Natural killer cell treated with Interleukin-12 subunit alpha and Interleukin-12 subunit beta and Interleukin-15 and Interleukin-18, amount 100 ng/mL, for 72 hours (primary cell): Measurements from ENCODE around the gene ANO4. TPM values are rescaled to one million over a fixed set of nuclear protein-coding genes. Genes with fewer than 3 reads are reported as not detected.

Source experiments
- ATAC-seq, 2 donors: fragments of 150-1000 bp; cut with Tn5 transposase in 1 of 2; sonication (Bioruptor Pico), chemical (Tn5 transposase) in 1 of 2; 2 replicates each; pipeline ENCODE4 v1.10.0; 2021
- DNase-seq: peaks from one replicate; pipeline ENCODE4 v3.0.0; 2022; ENCODE audit warnings: low spot score
- H3K27ac Mint-ChIP-seq, 2 donors: 1 replicate in 1 of 2; 2 replicates in 1 of 2; pipeline ENCODE4 v1.8.0; 2022; ENCODE audit warnings: mixed read lengths in 2 of 2, mild to moderate bottlenecking in 1 of 2, moderate library complexity in 1 of 2
- H3K27me3 Mint-ChIP-seq, 2 donors: 1 replicate in 1 of 2; 2 replicates in 1 of 2; pipeline ENCODE4 v1.8.0; 2022; ENCODE audit warnings: mixed read lengths in 2 of 2
- H3K36me3 Mint-ChIP-seq: one replicate; pipeline ENCODE4 v1.8.0; 2022; ENCODE audit warnings: mixed read lengths
- H3K4me1 Mint-ChIP-seq, 2 donors: 1 replicate in 1 of 2; 2 replicates in 1 of 2; pipeline ENCODE4 v1.8.0; 2022; ENCODE audit warnings: low read depth in 2 of 2, mixed read lengths in 2 of 2, mild to moderate bottlenecking in 1 of 2
- H3K4me3 Mint-ChIP-seq: one replicate; pipeline ENCODE4 v1.8.0; 2022; ENCODE audit warnings: mixed read lengths
- H3K9me3 Mint-ChIP-seq: 2 replicates; pipeline ENCODE4 v1.8.0; 2022; ENCODE audit warnings: mixed read lengths
- total RNA-seq, 2 donors: library from RNA; stranded (reverse); gene quantifications; one replicate each; pipeline ENCODE4 v1.2.3, GENCODE V29; 2022

The ANO4 gene
- total RNA-seq, 2 donors from 2014 or later: not detected

DNA sequence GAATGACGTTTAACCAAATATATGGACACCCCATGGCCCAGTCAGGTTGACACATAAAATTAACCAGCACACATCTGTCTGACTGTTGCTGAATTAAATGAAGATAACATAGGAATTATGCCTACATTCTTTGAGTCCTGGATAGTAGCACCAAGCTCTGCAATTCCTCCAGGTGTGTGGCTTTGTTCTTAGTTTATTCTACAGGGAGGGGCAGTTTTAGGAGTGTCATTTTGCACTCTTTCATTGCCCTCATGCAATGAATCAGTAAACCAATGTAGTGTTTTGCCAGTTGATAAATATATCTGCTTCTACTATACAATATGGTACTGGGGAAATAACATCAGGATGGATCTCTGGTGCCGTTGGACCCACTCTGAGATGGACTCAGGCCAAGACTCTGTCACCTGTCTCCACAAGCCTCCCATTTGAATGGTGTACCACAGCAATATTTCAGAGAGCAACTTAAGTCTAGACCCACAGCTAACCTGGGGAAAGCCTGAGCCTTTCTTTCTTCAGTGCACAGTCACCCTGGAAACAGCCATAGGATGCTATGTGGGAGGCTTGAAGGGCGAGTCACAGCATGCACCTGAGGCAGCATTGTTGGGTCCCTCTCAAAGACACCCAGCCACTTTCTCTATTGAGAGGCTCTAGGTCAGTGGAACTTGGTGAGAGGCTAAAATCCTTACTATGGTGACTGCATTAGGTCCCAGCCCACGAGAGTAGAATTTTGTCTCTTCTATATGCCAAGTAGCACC is 73.2 kb downstream of the ANO4 start:
- H3K9me3 Mint-ChIP-seq: peaks cover 6% of the 10 kb centered on the region
- H3K4me1 Mint-ChIP-seq: no peaks in the 10 kb centered on the region
- no peak overlapping the region for H3K4me3 Mint-ChIP-seq
- ATAC-seq (no peak), DNase-seq (no peak)
- H3K27me3 Mint-ChIP-seq: no peaks in the 10 kb centered on the region
- no peaks in the 10 kb centered on the region for H3K36me3 Mint-ChIP-seq
- no peak overlapping the region for H3K27ac Mint-ChIP-seq

DNA sequence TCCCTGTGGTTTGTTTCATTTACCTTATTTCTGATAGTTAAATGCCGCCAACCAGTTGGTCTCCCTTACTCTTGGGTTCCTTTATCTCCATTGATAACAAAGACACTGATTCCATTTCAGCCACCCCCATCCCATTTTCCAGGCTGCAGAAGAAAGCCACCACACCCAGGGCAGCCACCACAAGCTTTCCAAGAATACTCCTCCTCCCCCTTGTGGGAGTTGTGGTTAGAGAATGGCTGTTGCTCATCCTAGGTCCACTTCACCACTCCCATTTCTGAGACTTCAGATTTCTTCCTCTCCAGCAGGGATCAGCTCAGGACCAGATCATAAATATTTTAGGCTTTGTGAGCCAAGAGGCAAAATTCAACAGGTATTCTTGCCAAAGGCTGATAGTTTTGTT is 73.9 kb downstream of the ANO4 start:
- DNase-seq (no peak), ATAC-seq (no peak)
- Mint-ChIP-seq H3K36me3 (no peaks in the 10 kb centered on the region), H3K9me3 (peaks cover 9% of the 10 kb centered on the region), H3K4me3 (no peak overlapping the region), H3K27ac (no peak overlapping the region), H3K4me1 (no peaks in the 10 kb centered on the region), H3K27me3 (no peaks in the 10 kb centered on the region)

DNA sequence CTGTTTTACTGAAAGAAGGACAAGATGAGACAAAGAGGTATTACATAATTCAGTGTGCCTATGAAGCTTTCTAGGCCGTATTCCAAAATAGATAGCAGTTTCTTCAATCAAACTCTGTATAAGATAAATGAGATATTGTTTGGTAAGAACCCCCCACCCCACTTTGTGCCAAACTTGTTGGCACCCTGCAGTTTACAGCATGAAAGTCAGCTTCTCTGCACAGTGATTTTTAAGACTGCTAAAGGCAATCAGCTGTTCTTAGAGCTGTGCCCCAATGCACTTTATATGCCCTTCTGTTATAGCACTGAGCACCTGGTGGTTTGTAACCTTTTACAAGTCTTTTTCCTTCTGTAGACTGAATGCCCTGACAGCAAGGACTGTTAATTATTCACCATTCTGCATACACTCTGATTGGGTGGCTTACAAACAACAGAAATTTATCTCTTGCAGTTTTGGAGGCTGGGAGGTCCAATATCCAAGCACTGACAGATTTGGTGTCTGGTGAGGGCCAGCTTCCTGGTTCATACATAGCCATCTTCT is 76.7 kb downstream of the ANO4 start:
- ATAC-seq (no peak), DNase-seq (no peak)
- H3K27ac Mint-ChIP-seq: no peak overlapping the region
- H3K4me1 Mint-ChIP-seq: no peaks in the 10 kb centered on the region
- no peaks in the 10 kb centered on the region for H3K36me3 Mint-ChIP-seq
- H3K9me3 Mint-ChIP-seq: peaks cover 15% of the 10 kb centered on the region
- no peak overlapping the region for H3K4me3 Mint-ChIP-seq
- no peaks in the 10 kb centered on the region for H3K27me3 Mint-ChIP-seq

DNA sequence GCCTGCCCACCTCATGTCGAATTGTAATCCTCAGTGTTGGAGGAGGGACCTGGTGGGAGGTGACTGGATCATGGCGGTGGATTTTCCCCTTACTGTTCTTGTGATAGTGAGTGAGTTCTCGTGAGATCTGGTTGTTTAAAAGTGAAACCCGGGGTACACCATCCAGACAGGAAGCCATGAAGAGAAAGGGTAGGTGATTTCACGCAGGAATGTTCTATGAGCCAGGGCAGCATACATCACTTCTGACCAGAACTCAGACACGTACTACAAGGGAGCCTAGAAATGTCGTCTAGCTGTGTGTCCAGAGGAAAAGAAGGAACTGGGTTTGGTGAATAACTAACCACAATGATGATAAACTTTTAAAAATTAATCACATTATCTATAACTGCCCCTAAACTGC is 80.6 kb downstream of the ANO4 start:
- H3K9me3 Mint-ChIP-seq: peaks cover 23% of the 10 kb centered on the region
- H3K4me1 Mint-ChIP-seq: no peaks in the 10 kb centered on the region
- H3K27ac Mint-ChIP-seq: no peak overlapping the region
- ATAC-seq (no peak), DNase-seq (no peak)
- H3K36me3 Mint-ChIP-seq: no peaks in the 10 kb centered on the region
- no peaks in the 10 kb centered on the region for H3K27me3 Mint-ChIP-seq
- H3K4me3 Mint-ChIP-seq: no peak overlapping the region

DNA sequence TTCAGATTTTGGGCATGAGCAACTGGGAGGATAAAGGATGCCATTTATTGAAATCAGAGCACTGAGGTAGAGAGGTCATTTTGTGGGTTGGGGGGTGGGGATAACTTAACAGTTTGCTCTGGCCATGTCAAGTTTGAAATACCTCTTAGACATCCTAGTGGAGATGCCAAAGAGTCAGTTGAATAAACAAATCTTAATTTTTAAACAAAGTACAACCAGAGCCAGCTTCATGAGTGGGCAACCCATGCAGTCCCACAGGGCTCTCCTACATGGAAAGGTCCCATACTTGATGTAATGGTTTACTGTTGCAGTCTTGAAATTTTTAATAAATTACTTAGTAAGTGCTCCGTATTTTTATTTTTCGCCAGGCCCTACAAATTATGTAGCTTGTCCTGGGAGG is 81.2 kb downstream of the ANO4 start:
- peaks cover 23% of the 10 kb centered on the region for H3K9me3 Mint-ChIP-seq
- no peak overlapping the region for H3K4me3 Mint-ChIP-seq
- H3K4me1 Mint-ChIP-seq: no peaks in the 10 kb centered on the region

DNA sequence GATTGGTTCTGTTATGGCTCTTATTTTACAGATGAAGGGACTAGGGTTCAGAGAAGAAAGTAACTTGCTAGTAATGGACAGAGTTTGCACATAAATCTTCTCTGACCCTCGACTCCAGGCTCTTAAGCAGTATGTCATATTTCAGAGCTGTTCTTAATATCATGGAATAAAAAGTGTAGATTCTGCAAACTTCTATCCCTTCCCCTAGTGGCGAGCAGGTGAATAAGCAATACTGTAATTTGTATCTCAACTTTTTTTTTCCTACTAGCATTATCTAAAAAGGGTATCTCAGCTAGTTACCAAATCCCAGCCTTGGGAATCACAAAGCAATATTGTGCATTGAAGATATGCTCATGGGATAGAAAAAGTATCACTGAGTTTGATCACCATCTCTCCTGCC is 83.2 kb downstream of the ANO4 start:
- no peak overlapping the region for H3K27ac Mint-ChIP-seq
- ATAC-seq (no peak), DNase-seq (no peak)
- H3K36me3 Mint-ChIP-seq: no peaks in the 10 kb centered on the region
- no peak overlapping the region for H3K4me3 Mint-ChIP-seq
- peaks cover 23% of the 10 kb centered on the region for H3K9me3 Mint-ChIP-seq
- no peaks in the 10 kb centered on the region for H3K4me1 Mint-ChIP-seq
- H3K27me3 Mint-ChIP-seq: no peaks in the 10 kb centered on the region

More for the DNA sequence above, 81.2 kb downstream of the ANO4 start:
- Mint-ChIP-seq H3K27me3 (no peaks in the 10 kb centered on the region), H3K36me3 (no peaks in the 10 kb centered on the region), H3K27ac (no peak overlapping the region)
- DNase-seq: no peak
- no peak for ATAC-seq

DNA sequence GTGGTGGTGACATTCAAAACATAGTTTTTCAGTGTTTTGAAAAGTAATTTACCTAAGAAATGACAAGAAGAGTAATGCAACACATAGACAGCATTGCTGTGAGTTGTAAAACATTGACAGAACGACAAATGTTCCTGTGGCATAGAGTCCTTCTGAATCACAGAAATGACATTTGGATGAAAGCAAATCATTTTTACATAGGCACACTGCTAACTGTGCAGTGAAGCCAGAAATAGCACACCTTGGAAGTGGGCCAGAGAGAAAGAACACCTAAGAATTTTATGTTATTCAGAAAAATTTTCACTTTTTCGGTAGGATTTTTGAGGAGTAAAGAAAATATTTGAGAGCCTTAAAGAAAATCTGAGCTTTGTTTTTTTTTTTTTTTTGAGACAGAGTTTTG is 100.6 kb downstream of the ANO4 start:
- Mint-ChIP-seq H3K9me3 (peaks cover 15% of the 10 kb centered on the region), H3K4me3 (no peak overlapping the region), H3K4me1 (no peaks in the 10 kb centered on the region), H3K27me3 (no peaks in the 10 kb centered on the region), H3K36me3 (no peaks in the 10 kb centered on the region), H3K27ac (no peak overlapping the region)
- DNase-seq (no peak), ATAC-seq (no peak)

DNA sequence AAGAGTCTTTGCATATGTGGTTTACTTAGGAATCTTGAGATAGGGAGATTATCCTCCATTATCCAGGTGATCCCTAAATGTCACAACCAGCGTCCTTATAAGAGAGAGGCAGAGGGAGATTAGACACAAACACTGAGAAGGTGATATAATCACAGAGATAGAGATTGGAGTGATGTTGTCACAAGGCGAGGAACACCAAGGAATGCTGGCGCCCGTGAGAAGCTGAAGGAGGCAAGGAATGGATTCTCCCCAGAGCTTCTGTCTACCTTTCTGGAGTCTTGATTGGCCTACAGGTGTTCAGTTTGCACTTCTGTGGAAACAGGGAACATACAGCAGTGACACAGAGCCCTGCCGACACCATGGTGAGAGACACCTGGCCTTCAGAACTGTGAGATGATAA is 101.6 kb downstream of the ANO4 start:
- ATAC-seq: no peak
- Mint-ChIP-seq H3K4me1 (no peaks in the 10 kb centered on the region), H3K36me3 (no peaks in the 10 kb centered on the region), H3K9me3 (peaks cover 13% of the 10 kb centered on the region), H3K4me3 (no peak overlapping the region), H3K27ac (no peak overlapping the region), H3K27me3 (no peaks in the 10 kb centered on the region)
- no peak for DNase-seq

DNA sequence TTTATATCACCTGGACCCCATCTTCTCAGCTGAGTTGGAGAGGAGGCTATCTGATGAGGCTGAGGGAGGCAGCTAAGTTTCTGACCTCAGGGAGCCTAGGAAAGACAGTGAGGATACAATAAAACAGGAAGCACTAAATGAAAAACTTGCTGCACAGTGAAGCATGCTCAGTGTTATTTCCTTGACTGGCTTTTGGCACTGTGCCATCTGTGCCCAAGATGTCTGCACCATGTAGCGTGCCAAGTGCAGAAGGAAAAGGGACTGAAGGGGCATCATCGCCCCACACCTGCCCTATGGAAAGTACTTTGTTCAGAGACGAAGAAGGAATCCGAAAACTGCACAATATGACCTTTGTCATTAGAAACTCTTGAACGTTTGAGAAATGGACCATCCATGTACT is 102.7 kb downstream of the ANO4 start:
- Mint-ChIP-seq H3K4me3 (no peak overlapping the region), H3K36me3 (no peaks in the 10 kb centered on the region), H3K4me1 (no peaks in the 10 kb centered on the region), H3K9me3 (peaks cover 10% of the 10 kb centered on the region), H3K27me3 (no peaks in the 10 kb centered on the region), H3K27ac (no peak overlapping the region)
- DNase-seq (no peak), ATAC-seq (no peak)

DNA sequence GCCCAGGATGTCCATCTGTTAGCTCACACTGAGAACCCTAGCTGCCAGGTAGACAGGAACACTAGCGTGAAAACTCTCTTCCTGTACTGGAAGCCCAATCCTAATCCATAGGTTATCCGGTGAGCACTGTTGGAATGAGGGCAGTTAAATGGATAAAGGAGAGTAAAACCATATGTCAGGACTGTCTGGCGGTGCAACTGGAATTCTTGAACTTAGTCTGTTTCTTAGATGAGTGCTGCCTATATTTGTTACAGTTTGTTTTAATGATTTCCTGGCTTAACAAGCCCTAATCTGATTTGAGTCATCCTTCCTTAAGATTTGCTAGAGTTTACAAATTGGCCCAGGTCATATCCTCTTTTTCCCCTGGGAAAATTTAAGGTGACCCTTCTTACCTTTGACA is 104.7 kb downstream of the ANO4 start:
- H3K4me1 Mint-ChIP-seq: no peaks in the 10 kb centered on the region

DNA sequence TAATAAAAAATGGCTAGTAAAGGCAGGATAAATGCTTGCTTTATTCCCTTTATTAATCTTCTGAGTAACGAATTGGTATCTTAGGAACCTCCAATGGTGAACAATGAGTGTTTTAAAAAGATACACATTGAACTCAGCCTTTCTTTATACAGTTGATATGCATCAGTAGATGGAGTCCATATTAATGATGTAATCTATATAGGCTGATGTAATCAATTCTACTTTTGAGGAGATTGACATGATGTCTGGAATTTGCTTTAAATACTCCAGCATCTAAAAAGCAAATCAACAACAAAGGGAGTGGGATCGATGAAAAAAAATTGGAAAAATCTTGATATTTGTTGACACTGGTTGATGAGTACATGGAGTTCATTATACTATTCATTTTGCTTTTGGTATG is 106.2 kb downstream of the ANO4 start:
- no peak for ATAC-seq

More for the DNA sequence above, 104.7 kb downstream of the ANO4 start:
- H3K9me3 Mint-ChIP-seq: peaks cover 16% of the 10 kb centered on the region
- no peak overlapping the region for H3K4me3 Mint-ChIP-seq
- no peak for DNase-seq
- ATAC-seq: no peak
- H3K36me3 Mint-ChIP-seq: no peaks in the 10 kb centered on the region
- H3K27me3 Mint-ChIP-seq: no peaks in the 10 kb centered on the region
- no peak overlapping the region for H3K27ac Mint-ChIP-seq

DNA sequence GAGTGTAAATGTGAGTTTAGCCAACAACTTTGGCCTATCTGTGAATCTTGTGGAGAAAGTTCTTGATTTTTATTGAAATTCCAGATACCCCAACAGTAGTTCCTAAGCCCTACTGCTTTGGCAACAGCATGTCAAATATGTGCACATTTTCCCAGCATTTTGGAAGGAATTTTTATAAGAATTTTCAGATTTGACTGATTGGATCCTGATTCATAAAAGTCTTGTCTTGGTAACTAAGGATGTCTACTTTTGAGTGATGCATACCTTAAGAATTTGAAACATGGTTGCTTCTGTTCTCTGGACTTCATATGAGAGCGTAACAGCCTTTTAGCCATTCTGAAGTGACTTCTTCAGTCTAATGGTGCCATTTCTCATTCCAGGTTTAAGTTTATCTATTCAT is 106.7 kb downstream of the ANO4 start:
- no peak overlapping the region for H3K27ac Mint-ChIP-seq
- ATAC-seq (no peak), DNase-seq (no peak)
- no peaks in the 10 kb centered on the region for H3K36me3 Mint-ChIP-seq
- no peak overlapping the region for H3K4me3 Mint-ChIP-seq
- peaks cover 16% of the 10 kb centered on the region for H3K9me3 Mint-ChIP-seq
- no peaks in the 10 kb centered on the region for H3K4me1 Mint-ChIP-seq
- H3K27me3 Mint-ChIP-seq: no peaks in the 10 kb centered on the region

More for the DNA sequence above, 106.2 kb downstream of the ANO4 start:
- no peaks in the 10 kb centered on the region for H3K36me3 Mint-ChIP-seq
- no peaks in the 10 kb centered on the region for H3K4me1 Mint-ChIP-seq
- peaks cover 16% of the 10 kb centered on the region for H3K9me3 Mint-ChIP-seq
- DNase-seq: no peak
- H3K4me3 Mint-ChIP-seq: no peak overlapping the region
- no peak overlapping the region for H3K27ac Mint-ChIP-seq
- no peaks in the 10 kb centered on the region for H3K27me3 Mint-ChIP-seq

DNA sequence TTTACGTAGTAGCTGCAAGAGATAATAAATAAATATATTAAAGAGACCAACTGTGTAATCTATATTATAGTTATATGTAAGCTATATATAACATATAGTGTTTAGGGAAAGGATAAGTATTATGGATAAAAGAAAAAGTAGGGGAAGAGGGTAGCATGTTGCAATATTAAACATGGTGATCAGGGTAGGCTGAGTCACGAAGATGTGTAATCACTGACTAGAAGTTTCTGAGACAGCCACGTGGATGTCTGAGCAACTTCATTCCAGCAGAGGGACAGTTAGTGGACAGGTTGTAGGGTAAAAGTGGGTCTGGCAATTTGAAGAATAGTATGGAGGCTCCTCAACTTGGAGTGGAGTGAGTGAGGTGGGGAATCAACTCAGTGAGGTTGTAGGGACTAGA is 109.7 kb downstream of the ANO4 start:
- Mint-ChIP-seq H3K36me3 (no peaks in the 10 kb centered on the region), H3K4me3 (no peak overlapping the region), H3K4me1 (no peaks in the 10 kb centered on the region), H3K27ac (no peak overlapping the region), H3K9me3 (peaks cover 9% of the 10 kb centered on the region), H3K27me3 (no peaks in the 10 kb centered on the region)
- DNase-seq (no peak), ATAC-seq (no peak)

DNA sequence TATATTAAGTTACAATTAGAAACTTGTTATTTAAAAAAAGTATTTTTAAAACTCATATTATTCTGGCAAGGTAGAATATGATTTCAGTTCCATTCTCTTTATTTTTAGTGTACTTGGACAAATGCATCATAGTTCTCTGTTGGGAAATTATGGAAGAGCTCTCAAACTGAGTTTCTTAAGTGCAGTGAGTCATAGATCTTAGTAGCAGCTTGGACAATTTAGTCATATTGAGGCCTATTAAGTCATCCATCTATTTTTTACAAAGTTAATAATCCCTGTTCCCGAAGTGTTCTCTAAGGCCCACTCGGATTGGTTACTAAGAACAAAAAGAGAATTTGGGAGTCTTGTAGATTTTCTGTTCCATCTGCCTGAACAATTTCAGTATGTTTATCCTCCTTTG is 113.9 kb downstream of the ANO4 start:
- H3K9me3 Mint-ChIP-seq: no peaks in the 10 kb centered on the region
- DNase-seq: no peak
- H3K27me3 Mint-ChIP-seq: no peaks in the 10 kb centered on the region
- H3K36me3 Mint-ChIP-seq: no peaks in the 10 kb centered on the region
- ATAC-seq: no peak
- no peak overlapping the region for H3K27ac Mint-ChIP-seq
- H3K4me1 Mint-ChIP-seq: no peaks in the 10 kb centered on the region
- H3K4me3 Mint-ChIP-seq: no peak overlapping the region
